Measurements from ENCODE around the gene SEPSECS. TPM values are rescaled to one million over a fixed set of nuclear protein-coding genes. Genes with fewer than 3 reads are reported as not detected.

Gene SEPSECS
- total and polyA plus RNA-seq, 2 of the 13 experiments (the other 11 are each of a cell fraction or from before 2014, with no cell fraction given) = 9.4 to 14.3 TPM

GRCh38 chr4:25159837-25160713, at the start of gene SEPSECS (continued):
- TF ChIP-seq TBP (CRISPR knock-in tag; IDR thresholded peaks at IDR 0.05) (0 out of 2 replicates have a peak, but pooled peaks have one; percentile 52), ELK4 (CRISPR knock-in tag; IDR thresholded peaks at IDR 0.05; ENCODE audit: borderline replicate concordance) (0 out of 2 replicates have a peak, but pooled peaks have one; percentile 44), ELF1 (CRISPR knock-in tag; IDR thresholded peaks at IDR 0.05) (peak; percentile 81), PLRG1 (conservative IDR thresholded peaks at IDR 0.05) (no peak), ZKSCAN8 (CRISPR knock-in tag; IDR thresholded peaks at IDR 0.05; ENCODE audit: borderline replicate concordance) (no peak), ZNF44 (CRISPR knock-in tag; IDR thresholded peaks at IDR 0.05) (peak; percentile 65), ZFP91 (CRISPR knock-in tag; IDR thresholded peaks at IDR 0.05; ENCODE audit: borderline replicate concordance) (peak; percentile 72; the same call in 1 of the 2 replicates), SRSF9 (IDR thresholded peaks at IDR 0.05; ENCODE audit: borderline replicate concordance, insufficient read depth, low read depth, low read length, poor library complexity, severe bottlenecking) (no peak), HMG20B (CRISPR knock-in tag; conservative IDR thresholded peaks at IDR 0.05) (peak; percentile 32; the same call in 1 of the 2 replicates), JUND (CRISPR knock-in tag; IDR thresholded peaks at IDR 0.05) (no peak), ZNF30 (CRISPR knock-in tag; IDR thresholded peaks at IDR 0.05) (no peak), SNAI1 (CRISPR knock-in tag; IDR thresholded peaks at IDR 0.05; ENCODE audit: borderline replicate concordance) (0 out of 2 replicates have a peak, but pooled peaks have one; percentile 59), ZNF121 (CRISPR knock-in tag; IDR thresholded peaks at IDR 0.05) (peak; percentile 36), ZFP82 (CRISPR knock-in tag; IDR thresholded peaks at IDR 0.05; ENCODE audit: borderline replicate concordance) (peak; percentile 54; the same call in 1 of the 2 replicates), TIGD3 (CRISPR knock-in tag; IDR thresholded peaks at IDR 0.05; ENCODE audit: borderline replicate concordance) (no peak), LCORL (IDR thresholded peaks at IDR 0.05) (0 out of 2 replicates have a peak, but pooled peaks have one; percentile 19), LCORL (CRISPR knock-in tag; IDR thresholded peaks at IDR 0.05) (peak; percentile 22; the same call in 1 of the 2 replicates), ZNF737 (CRISPR knock-in tag; IDR thresholded peaks at IDR 0.05; ENCODE audit: borderline replicate concordance) (no peak), KLF11 (CRISPR knock-in tag; IDR thresholded peaks at IDR 0.05) (peak; percentile 77; the same call in 1 of the 2 replicates), TEAD3 (CRISPR knock-in tag; optimal IDR thresholded peaks at IDR 0.05; ENCODE audit: borderline replicate concordance) (peak; percentile 17), ZNF205 (CRISPR knock-in tag; IDR thresholded peaks at IDR 0.05) (no peak), ZNF781 (CRISPR knock-in tag; IDR thresholded peaks at IDR 0.05; ENCODE audit: borderline replicate concordance, not compliant biosample characterization) (no peak), FOXC1 (CRISPR knock-in tag; IDR thresholded peaks at IDR 0.05; ENCODE audit: borderline replicate concordance) (no peak), NFE2 (CRISPR knock-in tag; IDR thresholded peaks at IDR 0.05) (no peak)
